ENCODE data around the gene ENTPD1.
"Not testable (repeated sequence)": the region's sequence is repeated elsewhere in the genome, so short reads cannot be mapped to it uniquely, and the experiment has no call there.

ENTPD1 gene

GRCh38 chr10:95732907-95733306 is 23.1 kb upstream of the ENTPD1 start:
- H3K27me3 ChIP-seq (ENCODE audit: control insufficient read depth in 1 of 2, insufficient read depth in 2 of 2, low read length in 2 of 2); H3K4me1 ChIP-seq (ENCODE audit: insufficient read depth, low read length); H3K4me3 ChIP-seq (ENCODE audit: low read depth in 1 of 2, low read length in 2 of 2); H3K9ac ChIP-seq (ENCODE audit: low read length); H3K36me3 ChIP-seq (ENCODE audit: insufficient read depth, low read length); H3K27ac ChIP-seq (ENCODE audit: low read depth, low read length); H3K9me3 ChIP-seq (ENCODE audit: low read length): not testable (repeated sequence)

GRCh38 chr10:95739056-95739455 is 16.9 kb upstream of the ENTPD1 start:
- Histone ChIP-seq H3K4me1 (ENCODE audit: insufficient read depth, low read length) (peaks cover 17% of the 10 kb centered on the region), H3K36me3 (ENCODE audit: insufficient read depth, low read length) (no peaks in the 10 kb centered on the region), H3K4me3 (ENCODE audit: low read depth in 1 of 2, low read length in 2 of 2) (no peak overlapping the region), H3K27ac (ENCODE audit: low read depth, low read length) (no peak overlapping the region), H3K27me3 (ENCODE audit: control insufficient read depth in 1 of 2, insufficient read depth in 2 of 2, low read length in 2 of 2) (no peaks in the 10 kb centered on the region), H3K9me3 (ENCODE audit: low read length) (no peaks in the 10 kb centered on the region), H3K9ac (ENCODE audit: low read length) (no peak overlapping the region)

GRCh38 chr10:95741807-95742467 is 14.0 kb upstream of the ENTPD1 start:
- Histone ChIP-seq H3K27me3 (ENCODE audit: control insufficient read depth in 1 of 2, insufficient read depth in 2 of 2, low read length in 2 of 2) (no peaks in the 10 kb centered on the region), H3K27ac (ENCODE audit: low read depth, low read length) (peak overlapping the region; percentile 0)

GRCh38 chr10:95742485-95742884 is 13.5 kb upstream of the ENTPD1 start:
- no peak overlapping the region for H3K4me3 ChIP-seq (ENCODE audit: low read depth in 1 of 2, low read length in 2 of 2)
- H3K36me3 ChIP-seq (ENCODE audit: insufficient read depth, low read length) = no peaks in the 10 kb centered on the region
- peaks cover 17% of the 10 kb centered on the region for H3K4me1 ChIP-seq (ENCODE audit: insufficient read depth, low read length)
- H3K9ac ChIP-seq (ENCODE audit: low read length) = no peak overlapping the region
- H3K9me3 ChIP-seq (ENCODE audit: low read length) = no peaks in the 10 kb centered on the region
- no peaks in the 10 kb centered on the region for H3K27me3 ChIP-seq (ENCODE audit: control insufficient read depth in 1 of 2, insufficient read depth in 2 of 2, low read length in 2 of 2)
- H3K27ac ChIP-seq (ENCODE audit: low read depth, low read length) = no peak overlapping the region

More at GRCh38 chr10:95741807-95742467, 14.0 kb upstream of the ENTPD1 start:
- no peaks in the 10 kb centered on the region for H3K9me3 ChIP-seq (ENCODE audit: low read length)
- peaks cover 17% of the 10 kb centered on the region for H3K4me1 ChIP-seq (ENCODE audit: insufficient read depth, low read length)
- no peaks in the 10 kb centered on the region for H3K36me3 ChIP-seq (ENCODE audit: insufficient read depth, low read length)
- H3K9ac ChIP-seq (ENCODE audit: low read length) = no peak overlapping the region
- H3K4me3 ChIP-seq (ENCODE audit: low read depth in 1 of 2, low read length in 2 of 2) = no peak overlapping the region

- peaks cover 17% of the 10 kb centered on the region for H3K4me1 ChIP-seq (ENCODE audit: insufficient read depth, low read length)
- no peak overlapping the region for H3K9ac ChIP-seq (ENCODE audit: low read length)
- H3K4me3 ChIP-seq (ENCODE audit: low read depth in 1 of 2, low read length in 2 of 2) = no peak overlapping the region
- no peaks in the 10 kb centered on the region for H3K9me3 ChIP-seq (ENCODE audit: low read length)
- H3K36me3 ChIP-seq (ENCODE audit: insufficient read depth, low read length) = no peaks in the 10 kb centered on the region
- no peaks in the 10 kb centered on the region for H3K27me3 ChIP-seq (ENCODE audit: control insufficient read depth in 1 of 2, insufficient read depth in 2 of 2, low read length in 2 of 2)
- no peak overlapping the region for H3K27ac ChIP-seq (ENCODE audit: low read depth, low read length)
These were observed 12.9 kb upstream of the ENTPD1 start for GRCh38 chr10:95742962-95743535.

- Histone ChIP-seq H3K9ac (ENCODE audit: low read length) (no peak overlapping the region), H3K9me3 (ENCODE audit: low read length) (no peaks in the 10 kb centered on the region), H3K4me3 (ENCODE audit: low read depth in 1 of 2, low read length in 2 of 2) (no peak overlapping the region), H3K36me3 (ENCODE audit: insufficient read depth, low read length) (no peaks in the 10 kb centered on the region), H3K27ac (ENCODE audit: low read depth, low read length) (no peak overlapping the region), H3K27me3 (ENCODE audit: control insufficient read depth in 1 of 2, insufficient read depth in 2 of 2, low read length in 2 of 2) (no peaks in the 10 kb centered on the region), H3K4me1 (ENCODE audit: insufficient read depth, low read length) (peaks cover 17% of the 10 kb centered on the region)
These were observed 10.5 kb upstream of the ENTPD1 start for GRCh38 chr10:95745501-95745900.

GRCh38 chr10:95748349-95748748 is 7.6 kb upstream of the ENTPD1 start:
- no peaks in the 10 kb centered on the region for H3K9me3 ChIP-seq (ENCODE audit: low read length)
- H3K9ac ChIP-seq (ENCODE audit: low read length) = no peak overlapping the region
- no peaks in the 10 kb centered on the region for H3K36me3 ChIP-seq (ENCODE audit: insufficient read depth, low read length)
- H3K4me3 ChIP-seq (ENCODE audit: low read depth in 1 of 2, low read length in 2 of 2) = no peak overlapping the region
- no peaks in the 10 kb centered on the region for H3K27me3 ChIP-seq (ENCODE audit: control insufficient read depth in 1 of 2, insufficient read depth in 2 of 2, low read length in 2 of 2)
- no peak overlapping the region for H3K27ac ChIP-seq (ENCODE audit: low read depth, low read length)
- H3K4me1 ChIP-seq (ENCODE audit: insufficient read depth, low read length) = no peaks in the 10 kb centered on the region

- peaks cover 26% of the 10 kb centered on the region for H3K4me1 ChIP-seq (ENCODE audit: insufficient read depth, low read length)
- no peaks in the 10 kb centered on the region for H3K27me3 ChIP-seq (ENCODE audit: control insufficient read depth in 1 of 2, insufficient read depth in 2 of 2, low read length in 2 of 2)
- H3K4me3 ChIP-seq (ENCODE audit: low read depth in 1 of 2, low read length in 2 of 2) = peak overlapping the region; percentile 54 to 58
- no peaks in the 10 kb centered on the region for H3K9me3 ChIP-seq (ENCODE audit: low read length)
- H3K27ac ChIP-seq (ENCODE audit: low read depth, low read length) = peak overlapping the region; percentile 81
- H3K9ac ChIP-seq (ENCODE audit: low read length) = no peak overlapping the region
- no peaks in the 10 kb centered on the region for H3K36me3 ChIP-seq (ENCODE audit: insufficient read depth, low read length)
These were observed 405 bp upstream of the ENTPD1 start for GRCh38 chr10:95755511-95756004.

- H3K9me3 ChIP-seq (ENCODE audit: low read length) = no peaks in the 10 kb centered on the region
- H3K27ac ChIP-seq (ENCODE audit: low read depth, low read length) = peak overlapping the region; percentile 81
- H3K4me3 ChIP-seq (ENCODE audit: low read depth in 1 of 2, low read length in 2 of 2) = peak overlapping the region; percentile 54 to 58
- H3K27me3 ChIP-seq (ENCODE audit: control insufficient read depth in 1 of 2, insufficient read depth in 2 of 2, low read length in 2 of 2) = no peaks in the 10 kb centered on the region
- no peaks in the 10 kb centered on the region for H3K36me3 ChIP-seq (ENCODE audit: insufficient read depth, low read length)
- peaks cover 34% of the 10 kb centered on the region for H3K4me1 ChIP-seq (ENCODE audit: insufficient read depth, low read length)
- H3K9ac ChIP-seq (ENCODE audit: low read length) = peak overlapping the region; percentile 15
These were observed 1.1 kb downstream of the ENTPD1 start for GRCh38 chr10:95756809-95757684.

- peak overlapping the region; percentile 54 for H3K27ac ChIP-seq (ENCODE audit: low read depth, low read length)
- no peaks in the 10 kb centered on the region for H3K27me3 ChIP-seq (ENCODE audit: control insufficient read depth in 1 of 2, insufficient read depth in 2 of 2, low read length in 2 of 2)
- H3K4me1 ChIP-seq (ENCODE audit: insufficient read depth, low read length) = peaks cover 39% of the 10 kb centered on the region
- no peak overlapping the region for H3K9ac ChIP-seq (ENCODE audit: low read length)
- no peak overlapping the region for H3K4me3 ChIP-seq (ENCODE audit: low read depth in 1 of 2, low read length in 2 of 2)
- H3K9me3 ChIP-seq (ENCODE audit: low read length) = no peaks in the 10 kb centered on the region
- no peaks in the 10 kb centered on the region for H3K36me3 ChIP-seq (ENCODE audit: insufficient read depth, low read length)
These were observed 2.5 kb downstream of the ENTPD1 start for GRCh38 chr10:95758351-95759025.

GRCh38 chr10:95759233-95759826 is 3.4 kb downstream of the ENTPD1 start:
- no peak overlapping the region for H3K9ac ChIP-seq (ENCODE audit: low read length)
- no peaks in the 10 kb centered on the region for H3K27me3 ChIP-seq (ENCODE audit: control insufficient read depth in 1 of 2, insufficient read depth in 2 of 2, low read length in 2 of 2)
- H3K27ac ChIP-seq (ENCODE audit: low read depth, low read length) = peak overlapping the region; percentile 54
- H3K4me1 ChIP-seq (ENCODE audit: insufficient read depth, low read length) = peaks cover 39% of the 10 kb centered on the region
- no peak overlapping the region for H3K4me3 ChIP-seq (ENCODE audit: low read depth in 1 of 2, low read length in 2 of 2)
- no peaks in the 10 kb centered on the region for H3K9me3 ChIP-seq (ENCODE audit: low read length)
- no peaks in the 10 kb centered on the region for H3K36me3 ChIP-seq (ENCODE audit: insufficient read depth, low read length)

Data from muscle layer of colon (tissue), 2 donors.